Body of pancreas (tissue), 4 donors: ENCODE measurements around the gene HKDC1.

Source experiments
- CTCF ChIP-seq, 7 experiments: fragments of 450-650 bp in 4 of 7; fragments of 200-600 bp in 3 of 7; sonication (generic) in 3 of 7; IDR thresholded peaks; one replicate each; pipeline ENCODE4 v1.5.1; 2016 to 2019; ENCODE audit warnings: antibody characterized with exemption in 7 of 7
- POLR2A ChIP-seq, 3 donors: fragments of 450-650 bp; IDR thresholded peaks; one replicate each; pipeline ENCODE4 v1.6.1; 2016; ENCODE audit warnings: antibody characterized with exemption in 3 of 3, mild to moderate bottlenecking in 2 of 3

DNA sequence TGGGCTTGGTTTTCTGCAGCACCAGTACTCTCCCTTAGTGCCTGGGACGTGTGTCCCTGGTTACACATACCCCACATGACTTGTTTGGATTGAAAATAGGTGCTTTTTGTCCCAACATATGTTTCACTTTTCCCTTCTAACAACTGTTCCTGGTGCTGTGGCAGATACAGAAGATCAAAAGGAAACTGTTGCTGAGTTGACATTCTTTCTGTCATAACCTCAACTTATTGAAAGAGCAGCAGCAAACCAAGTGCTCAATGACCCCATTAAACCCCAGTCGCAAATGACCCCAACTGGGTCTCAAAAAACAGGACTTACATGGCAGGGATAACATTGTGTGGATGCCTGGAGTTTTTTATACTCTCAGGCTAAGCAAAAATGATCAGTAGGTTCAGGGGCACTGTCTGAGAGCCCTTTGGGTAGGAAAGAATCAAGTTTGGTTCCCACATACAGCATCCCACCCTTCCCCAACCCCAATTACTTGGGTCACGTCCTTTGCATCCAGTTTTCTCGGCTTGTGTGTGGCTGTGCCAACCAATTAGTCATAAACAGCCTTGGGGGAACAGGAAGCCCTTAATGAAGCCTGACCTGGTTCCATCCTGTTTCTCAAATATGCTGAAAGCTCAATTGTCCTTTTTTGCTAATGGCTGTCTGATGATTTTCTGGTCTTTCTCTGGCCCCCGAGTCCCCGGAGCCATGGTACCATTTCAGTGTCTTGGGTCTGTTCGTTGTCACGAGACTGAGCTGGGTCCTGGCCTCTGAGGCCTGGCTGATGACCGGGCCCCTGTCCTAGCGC is 4.9 kb downstream of the HKDC1 start:
- TF ChIP-seq CTCF (IDR thresholded peaks at IDR 0.05) (no peak), POLR2A (IDR thresholded peaks at IDR 0.05) (no peak)
